ENCODE measurements around the gene LIM2. TPM values are rescaled to one million over a fixed set of nuclear protein-coding genes. Genes with fewer than 3 reads are reported as not detected.

Gene LIM2
- total and polyA plus RNA-seq, 2 of the 4 experiments (the other 2 are of a cell fraction): not detected

DNA sequence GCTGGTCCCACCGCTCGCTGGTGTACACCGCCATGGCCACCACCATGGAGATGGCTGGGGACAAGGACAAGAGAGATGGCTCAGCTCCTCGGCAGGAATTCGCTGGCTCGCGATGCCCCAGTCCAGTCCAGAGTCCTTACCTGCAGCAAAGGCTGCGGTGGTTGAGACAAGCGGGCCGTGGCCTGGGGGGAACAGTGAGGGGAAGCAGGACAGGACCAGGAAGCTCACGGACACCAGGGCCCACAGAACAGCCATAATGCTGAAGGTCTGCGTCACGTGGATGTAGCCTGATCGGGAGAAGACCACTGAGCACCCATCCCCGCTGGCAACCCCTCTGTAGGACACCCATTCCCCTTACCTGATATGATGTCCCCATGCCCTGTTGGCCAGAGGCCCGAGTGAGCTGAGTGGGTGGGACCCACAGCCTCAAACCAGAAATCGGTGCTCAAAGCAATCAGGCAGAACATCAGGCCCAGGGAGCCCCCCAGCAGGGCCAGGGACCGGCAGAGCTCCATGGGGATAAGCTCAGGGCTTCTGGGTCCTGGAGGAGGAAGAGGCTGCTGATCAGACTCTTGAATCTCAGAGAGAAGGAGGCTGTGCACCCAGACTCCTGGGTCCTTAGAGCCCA lies 15.6 kb downstream of the LIM2 start:
- Histone ChIP-seq H2BK15ac (ENCODE audit: low read depth, low read length) (no peak overlapping the region), H4K20me1 (ENCODE audit: insufficient read depth, low read length) (no peaks in the 10 kb centered on the region), H3K4me1 (ENCODE audit: control insufficient read depth, insufficient read depth, low read length) (peaks cover 6% of the 10 kb centered on the region), H2BK120ac (ENCODE audit: low read depth, low read length) (no peak overlapping the region), H4K91ac (ENCODE audit: insufficient read depth, low read depth, low read length) (no peak overlapping the region), H3K36me3 (ENCODE audit: control insufficient read depth, insufficient read depth, low read length) (no peaks in the 10 kb centered on the region), H3K4me3 (ENCODE audit: insufficient read depth, low read depth, low read length) (no peak overlapping the region), H2AK9ac (replicated peaks; ENCODE audit: low read depth, low read length, poor library complexity) (no peak overlapping the region), H3K14ac (replicated peaks; ENCODE audit: low read depth, low read length) (no peak overlapping the region), H2BK20ac (ENCODE audit: low read depth, low read length) (no peak overlapping the region), H4K8ac (ENCODE audit: low read depth in 2 of 2, low read length in 2 of 2) (no peak overlapping the region), H3K9ac (ENCODE audit: low read depth, low read length) (no peak overlapping the region), H3K18ac (ENCODE audit: low read depth, low read length) (no peak overlapping the region), H3K27me3 (ENCODE audit: control insufficient read depth, insufficient read depth, low read length) (peaks cover 2% of the 10 kb centered on the region; the same call in 1 of the 2 replicates), H3K9me1 (ENCODE audit: insufficient read depth, low read length) (peaks cover 6% of the 10 kb centered on the region; the same call in 1 of the 2 replicates), H3K4me2 (ENCODE audit: low read depth, low read length) (no peak overlapping the region), H2AK5ac (ENCODE audit: low read depth, low read length) (no peak overlapping the region), H3K56ac (ENCODE audit: extremely low read depth, insufficient read depth, low read length) (no peak overlapping the region), H3K27ac (ENCODE audit: insufficient read depth, low read length) (no peak overlapping the region), H4K5ac (ENCODE audit: low read depth, low read length) (no peak overlapping the region), H2BK5ac (ENCODE audit: low read depth, low read length, poor library complexity, severe bottlenecking) (no peak overlapping the region), H3K23ac (ENCODE audit: low read depth, low read length) (no peak overlapping the region), H3K9me3 (ENCODE audit: control insufficient read depth, insufficient read depth, low read length) (no peaks in the 10 kb centered on the region), H2AFZ (replicated peaks; ENCODE audit: low read length, poor library complexity) (no peak overlapping the region), H3K4ac (ENCODE audit: low read depth, low read length) (no peak overlapping the region), H3K79me1 (ENCODE audit: low read depth in 1 of 2, low read length in 2 of 2) (peaks cover 0 to 10% of the 10 kb centered on the region in 2 experiments; a peak in 3 of 4 replicates)
- POLR2A ChIA-PET (ENCODE audit: unreplicated experiment): no interaction called here
- CTCF ChIA-PET: no interaction called here
- in situ Hi-C loops (cut with MboI; ENCODE audit: low sequenced_read_pairs): no loop called here
- dilution Hi-C loops (cut with HindIII; ENCODE audit: low sequenced_read_pairs, unreplicated experiment): no loop called here
- DNase-seq (no peak), ATAC-seq (ENCODE audit: low read depth) (no peak)
- WGBS, 2 experiments (ENCODE audit: extremely low coverage in 2 of 2, insufficient read length in 1 of 2): 73% methylated on average over 3 of the region's 18 CpGs; no CpG with 5 or more reads in 1 of the 2 experiments
- intact Hi-C loops (cut with micrococcal nuclease): no loop called here
- TF ChIP-seq RCOR1 (IDR thresholded peaks at IDR 0.05; ENCODE audit: insufficient replicate concordance, low read length) (no peak), NFE2L2 (IDR thresholded peaks at IDR 0.05; ENCODE audit: low read depth, low read length) (no peak), POLR2A (IDR thresholded peaks at IDR 0.05; ENCODE audit: low read depth, low read length) (no peak), RAD21 (IDR thresholded peaks at IDR 0.05; ENCODE audit: low read length) (no peak), CEBPB (IDR thresholded peaks at IDR 0.05; ENCODE audit: low read depth, low read length) (no peak)
- TF ChIP-seq, protein P1, sequence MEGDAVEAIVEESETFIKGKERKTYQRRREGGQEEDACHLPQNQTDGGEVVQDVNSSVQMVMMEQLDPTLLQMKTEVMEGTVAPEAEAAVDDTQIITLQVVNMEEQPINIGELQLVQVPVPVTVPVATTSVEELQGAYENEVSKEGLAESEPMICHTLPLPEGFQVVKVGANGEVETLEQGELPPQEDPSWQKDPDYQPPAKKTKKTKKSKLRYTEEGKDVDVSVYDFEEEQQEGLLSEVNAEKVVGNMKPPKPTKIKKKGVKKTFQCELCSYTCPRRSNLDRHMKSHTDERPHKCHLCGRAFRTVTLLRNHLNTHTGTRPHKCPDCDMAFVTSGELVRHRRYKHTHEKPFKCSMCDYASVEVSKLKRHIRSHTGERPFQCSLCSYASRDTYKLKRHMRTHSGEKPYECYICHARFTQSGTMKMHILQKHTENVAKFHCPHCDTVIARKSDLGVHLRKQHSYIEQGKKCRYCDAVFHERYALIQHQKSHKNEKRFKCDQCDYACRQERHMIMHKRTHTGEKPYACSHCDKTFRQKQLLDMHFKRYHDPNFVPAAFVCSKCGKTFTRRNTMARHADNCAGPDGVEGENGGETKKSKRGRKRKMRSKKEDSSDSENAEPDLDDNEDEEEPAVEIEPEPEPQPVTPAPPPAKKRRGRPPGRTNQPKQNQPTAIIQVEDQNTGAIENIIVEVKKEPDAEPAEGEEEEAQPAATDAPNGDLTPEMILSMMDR (conservative IDR thresholded peaks at IDR 0.05; ENCODE audit: low read depth, low read length): no peak
- TF ChIP-seq, protein P2, sequence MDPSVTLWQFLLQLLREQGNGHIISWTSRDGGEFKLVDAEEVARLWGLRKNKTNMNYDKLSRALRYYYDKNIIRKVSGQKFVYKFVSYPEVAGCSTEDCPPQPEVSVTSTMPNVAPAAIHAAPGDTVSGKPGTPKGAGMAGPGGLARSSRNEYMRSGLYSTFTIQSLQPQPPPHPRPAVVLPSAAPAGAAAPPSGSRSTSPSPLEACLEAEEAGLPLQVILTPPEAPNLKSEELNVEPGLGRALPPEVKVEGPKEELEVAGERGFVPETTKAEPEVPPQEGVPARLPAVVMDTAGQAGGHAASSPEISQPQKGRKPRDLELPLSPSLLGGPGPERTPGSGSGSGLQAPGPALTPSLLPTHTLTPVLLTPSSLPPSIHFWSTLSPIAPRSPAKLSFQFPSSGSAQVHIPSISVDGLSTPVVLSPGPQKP (IDR thresholded peaks at IDR 0.05; ENCODE audit: borderline replicate concordance, low read depth, low read length): no peak
- BruUV-seq (replicated peaks): no TSS peak

All from IMR-90 (cell line).